Measurements from ENCODE around the gene MRPS17.

DNA sequence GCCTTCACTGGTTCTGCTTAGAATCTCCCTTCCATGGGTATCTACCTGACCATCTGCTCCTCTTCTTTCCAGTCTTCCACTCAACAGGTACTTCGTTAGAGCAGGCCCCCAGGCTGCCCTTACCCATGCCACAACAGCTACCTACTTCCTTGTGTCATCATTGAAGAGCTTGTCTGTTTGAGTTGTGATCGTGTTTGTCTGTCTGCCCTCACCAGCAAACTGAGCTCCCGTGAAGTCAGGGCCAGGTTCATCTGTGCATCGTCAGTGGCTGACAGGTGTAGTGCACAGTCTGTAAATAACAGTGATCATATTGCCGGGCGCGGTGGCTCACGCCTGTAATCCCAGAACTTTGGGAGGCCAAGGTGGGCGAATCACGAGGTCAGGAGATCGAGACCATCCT lies 17.7 kb downstream of the MRPS17 start:
- TF ChIP-seq POLR2A (IDR thresholded peaks at IDR 0.05; ENCODE audit: low read depth, low read length): no peak
- no peak for TF ChIP-seq POLR2AphosphoS5 (IDR thresholded peaks at IDR 0.05; ENCODE audit: low read depth, low read length)

All from GM12892 (cell line).